Hippocampal formation (tissue), 2 donors: ENCODE measurements around the gene PANX1.
"Not testable (repeated sequence)": the region's sequence is repeated elsewhere in the genome, so short reads cannot be mapped to it uniquely, and the experiment has no call there.

Source experiments
- DNase-seq, 2 donors: peaks; one replicate each; lab custom pipeline; 2025; lab: John Stamatoyannopoulos, UW

PANX1 gene

DNA sequence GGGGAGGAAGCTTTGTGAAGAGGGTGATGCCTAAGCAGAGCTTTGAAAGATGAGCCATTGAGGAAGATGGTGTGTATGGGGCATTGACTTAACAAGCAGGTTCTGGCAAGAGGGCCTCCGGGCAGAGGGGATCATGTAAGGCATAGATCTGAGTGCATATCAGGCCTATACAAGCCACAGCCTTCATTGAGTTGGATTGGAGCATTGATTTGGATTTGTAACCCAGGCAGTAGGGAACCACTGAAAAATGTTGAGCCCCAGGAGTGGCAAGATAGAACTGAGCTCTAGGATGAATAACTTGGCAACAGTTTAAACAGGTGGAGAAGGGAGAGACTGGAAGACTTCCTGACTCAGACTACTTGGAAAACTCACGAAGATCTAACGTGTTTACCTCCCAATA lies 21.4 kb downstream of the PANX1 start:
- DNase-seq = no peak

DNA sequence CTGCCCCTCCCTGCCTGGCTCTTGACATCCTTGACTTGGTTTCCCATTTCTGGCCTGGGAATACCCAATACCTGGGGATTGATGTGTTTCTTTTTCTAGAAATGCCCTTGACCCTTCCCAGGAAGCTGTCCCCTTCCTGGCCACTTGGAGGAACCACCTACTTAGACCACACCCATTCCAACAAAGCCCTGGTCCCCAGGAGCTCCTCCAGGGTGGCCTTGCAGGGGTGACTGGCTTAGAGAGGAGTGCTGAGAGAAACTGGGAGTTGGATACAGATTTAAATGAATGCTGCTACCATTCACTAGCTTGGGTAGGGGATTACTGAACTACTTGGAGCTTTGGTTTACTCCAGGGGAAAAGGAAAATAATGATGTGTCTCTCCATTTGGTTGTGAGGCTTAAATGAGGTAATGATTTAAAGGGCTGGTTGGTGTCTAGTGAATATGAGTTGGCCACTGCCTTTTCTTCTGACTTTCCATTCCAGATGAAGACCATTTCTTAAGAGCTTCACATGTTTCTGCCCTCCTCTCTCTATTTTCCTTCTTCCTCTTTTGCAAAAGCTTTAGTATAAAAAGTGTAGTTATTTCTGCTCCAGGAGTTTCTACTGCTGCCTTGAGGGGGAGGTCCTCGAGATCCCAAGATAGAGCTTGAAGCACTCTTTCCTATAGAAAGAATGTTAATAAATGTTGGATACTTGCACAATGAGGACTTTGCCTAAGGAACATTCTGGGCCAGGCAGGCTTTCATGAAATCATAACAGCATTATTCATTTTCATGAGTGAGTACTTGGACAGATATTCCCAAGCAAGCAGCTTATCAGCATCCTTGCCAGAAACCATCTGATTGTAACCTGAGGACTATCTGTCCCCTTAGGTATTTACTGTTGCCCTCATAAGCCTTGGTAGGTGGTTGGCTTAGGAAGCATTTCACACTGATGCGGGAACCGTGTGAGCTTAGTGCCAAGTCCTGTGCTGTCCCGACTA lies 22.4 kb downstream of the PANX1 start:
- DNase-seq = no peak

DNA sequence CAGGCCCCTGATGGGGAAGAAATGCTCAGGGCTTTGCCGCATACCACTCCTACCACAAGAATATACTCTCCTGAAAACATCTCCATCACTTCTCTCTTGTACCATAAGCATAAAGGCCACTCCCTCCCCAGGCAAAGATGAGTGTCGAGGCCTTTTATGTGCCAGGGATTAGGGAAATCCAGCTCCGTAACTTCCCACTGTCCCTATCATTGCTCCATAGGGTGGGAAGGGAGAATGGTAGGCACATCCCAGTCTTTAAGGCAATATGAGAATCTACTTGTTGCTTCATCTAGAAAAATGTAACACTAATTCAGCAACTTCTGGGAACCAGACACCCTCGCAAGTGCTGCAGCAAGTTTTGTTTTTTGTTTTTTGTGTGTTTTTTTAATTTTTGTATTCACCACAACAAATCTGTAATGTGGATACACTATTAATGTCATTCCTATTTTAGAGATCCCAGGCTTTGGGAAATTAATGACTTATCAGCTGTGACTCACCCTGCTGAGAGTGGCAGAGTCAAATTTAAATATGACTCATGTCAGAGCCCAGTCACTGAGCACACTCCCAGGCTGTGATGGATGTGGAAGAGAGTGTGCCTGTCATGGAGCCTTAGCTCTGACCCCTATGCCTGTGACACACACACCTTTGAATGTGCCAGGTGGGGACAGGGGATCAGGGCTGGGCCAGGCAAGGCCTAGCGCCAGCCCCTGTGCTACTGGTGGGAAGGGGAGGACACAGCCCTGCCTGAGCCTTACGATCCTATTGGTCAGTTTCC lies 23.4 kb downstream of the PANX1 start:
- DNase-seq = no peak

DNA sequence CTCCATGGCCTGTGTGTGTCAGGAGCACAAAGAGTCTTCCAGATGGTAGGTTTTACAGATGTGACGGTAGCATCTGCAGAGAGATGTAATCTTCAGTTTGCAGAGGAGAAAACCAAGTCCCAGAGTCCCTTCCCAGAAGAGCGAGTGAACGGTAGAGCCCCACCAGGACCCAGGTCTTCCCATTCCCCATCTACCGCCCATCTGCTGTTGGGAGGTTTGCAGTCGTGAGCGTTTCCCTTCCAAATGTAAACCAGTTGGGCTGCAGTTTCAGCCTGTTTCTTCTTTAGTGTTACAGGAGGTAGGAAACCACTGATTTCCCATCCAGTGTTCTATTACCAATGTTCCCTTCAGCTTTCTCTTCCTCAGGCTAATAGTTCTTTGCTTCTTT lies 24.0 kb downstream of the PANX1 start:
- no peak for DNase-seq

DNA sequence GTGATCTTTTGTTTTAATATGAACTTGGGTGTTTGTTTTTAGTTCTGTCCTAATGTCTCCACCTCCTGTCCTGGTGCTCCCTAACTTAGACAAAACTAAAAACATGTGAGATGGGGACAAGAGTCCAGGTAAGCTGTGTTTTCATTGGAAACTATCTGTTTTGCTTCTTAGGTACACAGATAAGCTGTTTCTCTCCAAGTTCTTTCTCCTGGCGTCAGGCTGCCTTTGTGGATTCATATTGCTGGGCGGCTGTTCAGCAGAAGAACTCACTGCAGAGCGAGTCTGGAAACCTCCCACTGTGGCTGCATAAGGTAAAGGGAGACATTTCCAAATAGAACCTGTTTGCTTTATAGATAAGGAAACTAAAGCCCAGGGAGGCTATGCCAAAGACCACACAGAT lies 24.7 kb downstream of the PANX1 start:
- no peak for DNase-seq

DNA sequence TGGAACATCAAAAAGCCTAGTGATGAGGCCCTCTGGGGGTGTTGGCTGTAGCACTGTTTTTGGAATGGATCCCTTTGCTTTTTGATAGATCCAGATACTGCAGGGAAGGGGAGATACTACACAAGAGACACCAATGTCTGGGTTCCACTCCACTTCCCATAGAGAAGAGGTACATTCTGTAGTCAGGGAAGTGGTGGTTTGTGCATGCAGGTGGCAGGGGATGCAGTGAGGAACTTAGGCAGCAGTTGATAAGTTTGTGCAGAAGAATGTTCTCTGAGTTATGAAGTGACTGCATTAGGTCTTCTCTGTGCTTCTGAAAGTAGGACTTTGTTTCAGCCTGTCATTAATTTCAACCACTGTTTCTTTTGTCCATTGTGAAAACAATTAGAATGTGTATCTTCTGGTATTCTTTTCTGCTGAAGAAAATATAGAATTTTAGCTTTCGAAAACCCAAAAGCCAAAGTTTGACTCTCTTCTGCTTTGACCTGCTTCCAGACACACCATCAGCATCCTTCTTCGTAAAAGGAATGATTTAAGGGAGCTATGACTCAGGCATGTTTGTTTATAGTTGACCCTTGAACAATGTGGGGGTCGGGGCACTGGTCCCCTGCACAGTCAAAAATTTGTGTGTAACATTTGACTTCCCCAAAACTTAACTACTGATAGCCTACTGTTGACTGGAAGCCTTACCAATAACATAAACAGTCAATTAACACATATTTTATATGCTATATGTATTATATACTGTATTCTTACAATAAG lies 25.6 kb downstream of the PANX1 start:
- no peak for DNase-seq

DNA sequence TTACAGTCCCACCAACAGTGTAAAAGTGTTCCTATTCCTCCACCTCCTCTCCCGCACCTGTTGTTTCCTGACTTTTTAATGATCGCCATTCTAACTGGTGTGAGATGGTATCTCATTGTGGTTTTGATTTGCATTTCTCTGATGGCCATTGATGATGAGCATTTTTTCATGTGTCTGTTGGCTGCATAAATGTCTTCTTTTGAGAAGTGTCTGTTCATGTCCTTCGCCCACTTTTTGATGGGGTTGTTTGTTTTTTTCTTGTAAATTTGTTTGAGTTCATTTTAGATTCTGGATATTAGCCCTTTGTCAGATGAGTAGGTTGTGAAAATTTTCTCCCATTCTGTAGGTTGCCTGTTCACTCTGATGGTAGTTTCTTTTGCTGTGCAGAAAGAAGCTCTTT lies 28.7 kb downstream of the PANX1 start:
- not testable (repeated sequence) for DNase-seq

DNA sequence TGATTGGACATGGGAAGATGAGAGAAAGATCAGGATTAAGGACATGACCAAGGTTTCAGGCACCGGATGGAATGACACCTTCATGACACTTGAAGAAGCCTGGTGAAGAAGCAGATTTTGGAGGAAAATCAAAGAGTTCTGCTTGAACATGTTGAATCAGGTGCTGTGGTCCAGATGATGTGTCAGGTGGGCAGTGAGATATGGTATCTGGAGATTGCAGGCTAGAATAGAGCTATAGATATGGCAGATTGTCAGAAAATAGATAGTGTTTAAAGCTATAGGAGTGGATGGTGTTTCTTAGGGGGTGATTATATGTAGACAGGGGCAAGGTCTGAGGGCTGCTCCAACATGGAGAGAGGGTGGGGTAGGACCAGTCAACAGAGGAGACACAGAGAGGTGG lies 40.2 kb downstream of the PANX1 start:
- no peak for DNase-seq

DNA sequence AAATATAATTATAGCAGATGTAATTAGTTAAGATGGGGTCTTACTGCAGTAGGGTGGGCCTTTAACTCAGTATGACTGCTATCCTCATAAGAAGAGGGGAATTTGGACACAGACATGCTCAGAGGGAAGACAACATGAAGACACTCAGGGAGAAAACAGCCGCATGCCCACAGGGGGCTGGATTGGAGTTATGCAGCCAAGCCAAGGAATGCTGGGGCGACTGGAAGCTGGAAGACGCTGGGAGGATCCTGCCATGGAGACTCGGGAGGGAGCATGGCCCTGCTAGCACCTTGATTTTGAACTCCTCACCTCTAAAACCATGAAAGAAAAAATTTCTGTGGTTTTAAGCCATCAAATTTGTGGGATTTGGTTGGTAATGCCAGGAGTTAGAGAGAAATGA lies 40.9 kb downstream of the PANX1 start:
- no peak for DNase-seq

DNA sequence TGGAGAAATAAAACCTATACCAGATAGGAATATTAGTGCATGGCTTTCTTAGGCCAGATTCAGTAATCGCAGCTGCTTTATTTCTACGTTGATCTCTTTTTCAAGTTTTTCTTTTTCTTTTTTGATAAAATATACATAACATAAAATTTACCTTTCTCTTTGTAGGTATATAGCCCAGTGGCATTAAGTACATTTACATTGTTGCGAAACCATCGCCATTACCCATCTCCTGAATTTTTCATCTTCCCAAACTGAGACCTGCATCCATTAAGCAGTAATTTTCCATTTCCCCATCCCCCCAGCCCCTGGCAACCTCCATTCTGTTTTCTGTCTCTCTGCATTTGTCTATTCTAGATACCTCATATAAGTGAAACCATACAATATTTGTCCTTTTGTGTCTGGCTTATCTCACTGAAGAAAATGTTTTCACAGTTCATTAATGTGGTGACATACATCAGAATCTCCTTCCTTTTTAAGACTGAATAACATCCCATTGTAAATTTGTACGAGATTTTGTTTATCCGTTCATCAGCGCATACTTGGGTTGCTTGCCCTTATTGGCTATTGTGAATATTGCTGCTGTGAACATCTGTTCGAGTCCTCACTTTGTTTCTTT lies 41.4 kb downstream of the PANX1 start:
- no peak for DNase-seq

DNA sequence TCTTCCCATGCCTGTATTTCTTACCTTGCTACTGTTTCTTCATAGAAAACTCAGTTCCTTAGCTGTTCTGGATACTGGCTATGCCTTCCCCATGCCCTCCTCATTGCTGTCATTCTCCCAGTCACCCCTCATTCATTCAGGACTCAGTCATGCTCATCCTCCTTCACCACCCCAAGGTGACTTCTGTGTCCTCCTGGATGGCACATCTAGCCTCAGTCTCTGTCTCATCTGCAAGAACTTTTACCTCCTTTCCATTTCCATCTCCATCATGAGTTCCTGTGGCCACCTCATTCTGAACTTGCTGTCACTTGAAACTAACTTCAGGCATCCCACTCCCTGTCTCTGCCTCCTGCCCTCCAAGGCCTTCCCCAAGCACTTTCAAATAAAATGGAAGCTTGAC lies 42.3 kb downstream of the PANX1 start:
- DNase-seq = no peak

DNA sequence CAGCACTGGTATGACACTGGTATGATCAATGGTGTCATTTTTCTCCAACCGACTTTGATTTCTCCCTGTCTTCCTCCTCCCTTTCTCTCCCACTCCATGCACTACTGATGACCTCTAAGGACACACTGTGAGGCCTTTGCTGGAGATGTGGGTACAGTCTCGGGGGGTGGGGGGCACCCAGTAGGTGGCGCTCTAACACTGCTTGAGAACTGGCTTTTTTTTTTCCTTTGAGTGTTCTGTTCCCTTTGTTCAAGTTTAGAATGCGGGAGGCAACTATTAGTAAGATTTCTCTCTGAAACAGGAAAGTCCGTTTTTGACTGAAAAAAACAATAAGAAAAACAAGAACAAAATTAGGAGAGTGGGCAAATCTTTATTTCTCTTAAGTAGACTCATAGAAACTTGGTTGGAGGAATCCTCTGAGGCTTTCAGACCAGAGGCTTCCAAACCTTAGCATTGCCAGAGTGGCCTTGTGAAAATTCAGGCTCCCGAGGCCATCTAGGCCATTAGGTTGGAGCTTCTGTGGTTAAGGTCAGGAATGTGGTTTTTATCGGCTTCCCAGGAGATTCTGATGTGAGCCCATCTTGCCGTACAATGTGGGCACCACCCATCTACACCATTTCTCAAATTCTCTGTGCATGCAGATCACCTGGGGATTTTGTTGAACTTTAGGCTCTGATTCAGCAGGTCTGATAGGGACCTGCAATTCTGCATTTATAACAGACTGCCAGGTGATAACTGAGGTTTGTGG lies 43.2 kb downstream of the PANX1 start:
- DNase-seq = no peak

DNA sequence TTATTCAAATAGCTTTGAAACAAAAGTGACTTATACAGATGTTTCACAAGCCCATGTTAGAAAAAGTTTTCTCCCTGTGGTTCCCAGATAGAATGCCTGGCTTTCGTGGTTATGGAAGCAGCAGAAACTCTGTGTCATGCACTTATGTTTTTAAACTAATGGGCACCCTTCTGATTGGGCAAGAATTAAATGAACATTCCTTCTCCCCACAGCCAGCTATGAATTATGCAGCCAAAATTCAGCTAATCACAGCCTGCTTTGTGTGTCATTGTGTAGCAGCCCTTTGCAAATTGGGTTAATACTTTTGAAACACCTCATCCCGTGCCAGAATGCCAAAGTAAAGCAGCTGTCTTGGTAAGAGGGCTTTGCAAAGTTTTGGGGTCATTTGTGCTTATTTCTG lies 46.9 kb downstream of the PANX1 start:
- DNase-seq = no peak

DNA sequence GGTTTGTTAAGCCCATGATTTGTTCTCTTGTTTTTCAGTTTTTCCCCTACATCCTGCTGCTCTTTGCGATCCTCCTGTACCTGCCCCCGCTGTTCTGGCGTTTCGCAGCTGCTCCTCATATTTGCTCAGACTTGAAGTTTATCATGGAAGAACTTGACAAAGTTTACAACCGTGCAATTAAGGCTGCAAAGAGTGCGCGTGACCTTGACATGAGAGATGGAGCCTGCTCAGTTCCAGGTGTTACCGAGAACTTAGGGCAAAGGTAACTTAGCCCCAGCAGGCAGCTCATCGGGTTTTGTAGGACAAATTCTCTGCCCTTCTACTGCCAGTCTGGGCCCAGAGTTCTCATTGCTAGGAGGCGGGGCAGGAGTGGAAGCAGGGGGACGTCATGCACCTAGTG lies 49.7 kb downstream of the PANX1 start:
- DNase-seq = no peak

DNA sequence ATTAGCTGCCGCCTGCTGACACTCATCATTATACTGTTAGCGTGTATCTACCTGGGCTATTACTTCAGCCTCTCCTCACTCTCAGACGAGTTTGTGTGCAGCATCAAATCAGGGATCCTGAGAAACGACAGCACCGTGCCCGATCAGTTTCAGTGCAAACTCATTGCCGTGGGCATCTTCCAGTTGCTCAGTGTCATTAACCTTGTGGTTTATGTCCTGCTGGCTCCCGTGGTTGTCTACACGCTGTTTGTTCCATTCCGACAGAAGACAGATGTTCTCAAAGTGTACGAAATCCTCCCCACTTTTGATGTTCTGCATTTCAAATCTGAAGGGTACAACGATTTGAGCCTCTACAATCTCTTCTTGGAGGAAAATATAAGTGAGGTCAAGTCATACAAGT lies 51.1 kb downstream of the PANX1 start:
- DNase-seq = no peak

DNA sequence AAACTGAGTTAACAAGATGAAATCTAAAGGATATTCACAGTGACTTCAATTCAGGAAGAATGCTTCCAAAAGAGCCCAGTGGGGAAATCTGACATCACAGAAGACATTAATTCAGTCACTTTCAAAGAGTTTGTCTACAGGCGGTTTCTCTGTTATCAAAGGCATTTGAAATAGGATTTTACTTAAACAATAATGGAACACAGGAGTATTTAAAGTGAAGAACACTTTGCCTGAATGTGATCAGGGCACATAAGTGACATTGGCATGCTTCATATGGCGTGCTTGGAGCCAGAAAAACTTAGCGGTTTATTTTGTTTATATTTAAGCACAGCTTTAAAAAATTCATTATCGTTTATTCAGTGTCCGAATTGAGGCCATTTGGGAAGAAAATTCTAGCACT lies 52.9 kb downstream of the PANX1 start:
- DNase-seq = no peak

DNA sequence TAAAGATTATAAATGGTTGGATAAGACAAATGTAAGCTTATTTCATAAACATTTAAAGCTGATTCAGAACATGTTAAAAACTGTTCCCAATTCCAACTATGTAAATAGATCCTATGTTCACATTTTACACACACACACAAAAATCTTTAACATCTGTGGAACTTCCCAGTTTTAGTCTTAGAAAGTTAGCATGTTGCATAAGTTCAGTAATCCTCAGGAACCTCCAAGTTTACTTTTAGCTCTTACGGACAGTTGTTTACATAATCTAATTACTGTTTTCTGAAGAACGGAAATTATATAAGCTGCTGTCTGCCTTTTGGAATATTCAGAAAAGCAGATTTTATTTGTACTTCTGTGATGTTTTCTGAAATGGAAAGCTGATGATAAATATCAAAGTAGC lies 53.3 kb downstream of the PANX1 start:
- no peak for DNase-seq

DNA sequence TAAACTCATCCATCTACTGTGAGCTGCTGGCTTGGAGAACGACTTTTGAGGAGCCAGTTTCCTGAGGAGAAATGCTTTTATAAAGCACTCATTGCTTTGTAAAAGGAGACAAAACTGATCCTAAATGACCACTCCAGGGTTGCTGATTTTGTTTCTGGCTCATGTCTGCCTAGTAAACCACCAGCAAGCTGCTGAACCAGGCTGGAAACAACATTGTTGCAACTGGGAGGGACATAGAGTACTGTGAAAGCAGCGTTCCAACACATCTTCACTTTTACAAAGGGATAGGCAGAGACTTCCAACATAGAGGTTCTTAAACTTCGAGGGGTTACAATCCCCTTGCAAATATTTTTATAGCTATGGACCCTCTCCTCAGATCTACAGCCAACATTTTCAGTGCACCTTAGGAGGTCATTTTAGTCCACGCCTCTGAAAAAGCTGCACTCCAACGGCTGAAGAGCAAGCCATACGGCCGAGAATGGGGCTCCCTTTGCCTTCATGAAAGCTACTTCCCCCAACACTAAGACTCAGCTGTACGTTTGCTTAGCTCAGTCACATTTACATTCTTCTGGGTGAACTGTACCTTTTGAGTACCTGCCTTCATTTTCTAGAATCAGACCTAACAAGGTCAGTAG lies 54.7 kb downstream of the PANX1 start:
- no peak for DNase-seq

DNA sequence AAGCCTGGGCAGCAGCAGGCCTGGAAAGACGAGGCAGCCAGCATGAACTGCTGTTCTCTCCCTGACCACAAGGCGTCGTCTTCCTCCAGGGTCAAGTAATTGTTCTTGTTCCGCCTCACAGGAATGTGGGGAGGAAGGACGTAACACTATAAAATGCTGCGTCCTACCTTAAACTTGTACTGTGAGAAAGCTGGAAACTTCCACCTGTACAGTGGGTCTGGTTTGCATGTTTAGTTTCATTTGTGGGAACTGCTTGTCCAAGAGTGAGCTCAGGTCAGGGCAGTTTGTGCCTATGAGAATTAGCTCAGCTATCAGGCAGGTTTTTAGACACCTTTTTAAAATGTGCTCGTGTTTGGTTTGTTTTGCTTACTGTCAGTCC lies 55.2 kb downstream of the PANX1 start:
- no peak for DNase-seq

DNA sequence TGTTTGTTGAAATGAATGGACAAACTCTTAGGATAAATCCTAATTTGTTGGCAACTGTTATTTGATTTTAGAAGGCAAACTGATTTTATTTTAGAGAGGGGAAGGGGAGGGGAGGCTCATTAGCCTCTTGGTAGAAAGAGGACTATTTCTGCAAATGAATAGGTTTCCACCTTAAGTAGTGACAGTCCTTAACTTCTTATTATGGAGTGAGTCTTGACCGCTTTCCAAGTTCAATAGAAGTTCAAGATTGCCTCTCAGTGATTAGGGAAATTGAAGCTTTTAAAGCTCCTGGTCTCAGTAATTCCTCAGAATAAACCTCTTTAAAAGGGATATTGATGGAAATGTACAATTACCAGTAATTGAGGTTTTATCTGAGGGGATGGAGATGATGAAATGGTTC lies 55.7 kb downstream of the PANX1 start:
- no peak for DNase-seq

DNA sequence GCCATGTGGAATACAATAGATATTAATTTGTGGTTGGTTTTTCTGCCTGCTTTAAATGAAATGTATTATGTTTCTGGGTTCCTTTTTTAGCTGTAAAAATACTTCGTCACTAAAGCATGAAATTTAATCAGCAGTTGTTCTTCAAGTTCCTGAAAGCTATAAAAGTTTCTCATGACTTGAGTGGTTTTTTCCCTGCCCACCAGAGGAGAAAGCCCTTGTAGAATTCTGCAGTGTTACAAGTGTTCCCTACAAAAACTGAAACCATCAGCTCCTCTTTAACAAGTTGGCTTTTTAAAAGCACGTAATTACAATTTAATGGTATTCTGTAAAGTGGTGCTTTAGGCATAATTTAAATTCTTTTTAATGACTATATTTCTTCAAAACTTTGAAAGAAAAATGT lies 56.2 kb downstream of the PANX1 start:
- no peak for DNase-seq
